ENCODE results near the gene COPS6.

The COPS6 gene

GRCh38 chr7:100075418-100075817 lies 13.4 kb upstream of the COPS6 start:
- Histone ChIP-seq H3K9ac (ENCODE audit: low read length) (no peak overlapping the region), H3K27ac (ENCODE audit: low read length) (no peak overlapping the region), H3K9me3 (replicated peaks; ENCODE audit: insufficient read depth, low read length) (no peaks in the 10 kb centered on the region; the same call in 1 of the 2 replicates), H3F3A (ENCODE audit: insufficient read depth, low read length) (peaks cover 3% of the 10 kb centered on the region; the same call in 1 of the 2 replicates), H2AFZ (ENCODE audit: low read length) (no peak overlapping the region), H3K27me3 (replicated peaks; ENCODE audit: insufficient read depth, low read length) (no peaks in the 10 kb centered on the region), H3K9me2 (replicated peaks; ENCODE audit: insufficient read depth, low read length) (no peaks in the 10 kb centered on the region), H3K36me3 (replicated peaks; ENCODE audit: insufficient read depth, low read length) (peaks cover 60% of the 10 kb centered on the region), H3K4me2 (ENCODE audit: low read depth, low read length) (no peak overlapping the region), H3K79me2 (ENCODE audit: low read length) (peaks cover 36% of the 10 kb centered on the region), H3K4me3 (ENCODE audit: low read length) (no peak overlapping the region), H4K20me1 (ENCODE audit: insufficient read depth, low read length) (no peaks in the 10 kb centered on the region), H3K4me1 (ENCODE audit: low read length) (peaks cover 5% of the 10 kb centered on the region; the same call in 1 of the 2 replicates)
- DNase-seq = no peak
- no peak for TF ChIP-seq EZH2 (optimal IDR thresholded peaks at IDR 0.05; ENCODE audit: low read depth, low read length)
- no peak for TF ChIP-seq EZH2phosphoT487 (IDR thresholded peaks at IDR 0.05; ENCODE audit: low read length)
- TF ChIP-seq CTCF (IDR thresholded peaks at IDR 0.05; ENCODE audit: low read length) = no peak

- no peak for DNase-seq
- no peaks in the 10 kb centered on the region for H3K27me3 ChIP-seq (replicated peaks; ENCODE audit: insufficient read depth, low read length)
- no peak overlapping the region for H3K27ac ChIP-seq (ENCODE audit: low read length)
- no peaks in the 10 kb centered on the region for H3K9me2 ChIP-seq (replicated peaks; ENCODE audit: insufficient read depth, low read length)
- H3F3A ChIP-seq (ENCODE audit: insufficient read depth, low read length) = peaks cover 8% of the 10 kb centered on the region
- peaks cover 48% of the 10 kb centered on the region for H3K79me2 ChIP-seq (ENCODE audit: low read length)
- H3K9ac ChIP-seq (ENCODE audit: low read length) = no peak overlapping the region
- no peaks in the 10 kb centered on the region for H3K9me3 ChIP-seq (replicated peaks; ENCODE audit: insufficient read depth, low read length)
- peaks cover 42% of the 10 kb centered on the region for H3K36me3 ChIP-seq (replicated peaks; ENCODE audit: insufficient read depth, low read length)
- no peak overlapping the region for H3K4me3 ChIP-seq (ENCODE audit: low read length)
- no peaks in the 10 kb centered on the region for H4K20me1 ChIP-seq (ENCODE audit: insufficient read depth, low read length)
- H3K4me2 ChIP-seq (ENCODE audit: low read depth, low read length) = no peak overlapping the region
- peaks cover 6% of the 10 kb centered on the region; the same call in 1 of the 2 replicates for H3K4me1 ChIP-seq (ENCODE audit: low read length)
- no peak overlapping the region for H2AFZ ChIP-seq (ENCODE audit: low read length)
- TF ChIP-seq CTCF (IDR thresholded peaks at IDR 0.05; ENCODE audit: low read length) (no peak), EZH2phosphoT487 (IDR thresholded peaks at IDR 0.05; ENCODE audit: low read length) (no peak), EZH2 (optimal IDR thresholded peaks at IDR 0.05; ENCODE audit: low read depth, low read length) (no peak)
These were observed 11.6 kb upstream of the COPS6 start for GRCh38 chr7:100077205-100077604.

GRCh38 chr7:100079024-100079560 lies 9.7 kb upstream of the COPS6 start:
- Histone ChIP-seq H3K36me3 (replicated peaks; ENCODE audit: insufficient read depth, low read length) (peaks cover 30% of the 10 kb centered on the region), H3K4me3 (ENCODE audit: low read length) (no peak overlapping the region), H3K9me2 (replicated peaks; ENCODE audit: insufficient read depth, low read length) (no peaks in the 10 kb centered on the region), H3K4me1 (ENCODE audit: low read length) (peaks cover 11% of the 10 kb centered on the region), H2AFZ (ENCODE audit: low read length) (no peak overlapping the region), H3K27me3 (replicated peaks; ENCODE audit: insufficient read depth, low read length) (no peaks in the 10 kb centered on the region), H3K9ac (ENCODE audit: low read length) (no peak overlapping the region), H3K79me2 (ENCODE audit: low read length) (peaks cover 48% of the 10 kb centered on the region), H3F3A (ENCODE audit: insufficient read depth, low read length) (peaks cover 17% of the 10 kb centered on the region), H3K4me2 (ENCODE audit: low read depth, low read length) (no peak overlapping the region), H4K20me1 (ENCODE audit: insufficient read depth, low read length) (no peaks in the 10 kb centered on the region), H3K9me3 (replicated peaks; ENCODE audit: insufficient read depth, low read length) (no peaks in the 10 kb centered on the region), H3K27ac (ENCODE audit: low read length) (no peak overlapping the region)
- no peak for TF ChIP-seq EZH2 (optimal IDR thresholded peaks at IDR 0.05; ENCODE audit: low read depth, low read length)
- TF ChIP-seq CTCF (IDR thresholded peaks at IDR 0.05; ENCODE audit: low read length) = no peak
- no peak for DNase-seq

Data from MM.1S (cell line).